Activated CD4-positive, CD25-positive, alpha-beta regulatory T cell (primary cell): ENCODE data around the gene KCNK17.

Experiments
- DNase-seq, 4 experiments: peaks; one replicate each; lab custom pipeline; 2025; lab: John Stamatoyannopoulos, UW

Gene KCNK17, protein sequence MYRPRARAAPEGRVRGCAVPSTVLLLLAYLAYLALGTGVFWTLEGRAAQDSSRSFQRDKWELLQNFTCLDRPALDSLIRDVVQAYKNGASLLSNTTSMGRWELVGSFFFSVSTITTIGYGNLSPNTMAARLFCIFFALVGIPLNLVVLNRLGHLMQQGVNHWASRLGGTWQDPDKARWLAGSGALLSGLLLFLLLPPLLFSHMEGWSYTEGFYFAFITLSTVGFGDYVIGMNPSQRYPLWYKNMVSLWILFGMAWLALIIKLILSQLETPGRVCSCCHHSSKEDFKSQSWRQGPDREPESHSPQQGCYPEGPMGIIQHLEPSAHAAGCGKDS

DNA sequence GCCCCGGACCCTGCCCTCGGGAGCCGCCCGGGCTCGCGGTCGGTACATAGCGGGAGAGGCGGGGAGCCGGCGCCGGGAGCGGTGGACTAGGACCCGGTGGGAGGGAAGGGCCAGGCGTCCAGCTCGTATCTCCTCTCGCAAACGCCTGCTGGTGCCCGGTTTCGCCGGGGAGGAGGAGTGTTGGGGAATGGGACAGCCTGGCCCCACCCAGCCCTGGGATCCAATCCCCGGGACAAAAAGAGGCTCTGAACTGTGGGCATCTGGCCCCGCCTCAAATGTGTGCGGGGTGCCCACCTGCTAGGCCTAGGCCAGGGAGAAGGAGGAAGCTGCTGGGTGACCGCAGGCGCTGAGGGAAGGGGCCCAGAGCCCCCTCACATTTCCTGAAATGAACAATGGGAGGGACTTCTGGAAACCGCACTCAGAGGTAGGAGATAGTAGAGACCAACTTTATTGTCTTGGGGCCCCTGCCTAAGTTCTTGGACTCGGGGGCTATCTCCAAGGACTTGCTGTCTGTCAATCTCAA, at the start of gene KCNK17:
KCNK17 (minus strand) TSS at position 147 of the 523 bp plus-strand sequence; CDS start at position 48, 99 bp downstream.
- DNase-seq: no peak

DNA sequence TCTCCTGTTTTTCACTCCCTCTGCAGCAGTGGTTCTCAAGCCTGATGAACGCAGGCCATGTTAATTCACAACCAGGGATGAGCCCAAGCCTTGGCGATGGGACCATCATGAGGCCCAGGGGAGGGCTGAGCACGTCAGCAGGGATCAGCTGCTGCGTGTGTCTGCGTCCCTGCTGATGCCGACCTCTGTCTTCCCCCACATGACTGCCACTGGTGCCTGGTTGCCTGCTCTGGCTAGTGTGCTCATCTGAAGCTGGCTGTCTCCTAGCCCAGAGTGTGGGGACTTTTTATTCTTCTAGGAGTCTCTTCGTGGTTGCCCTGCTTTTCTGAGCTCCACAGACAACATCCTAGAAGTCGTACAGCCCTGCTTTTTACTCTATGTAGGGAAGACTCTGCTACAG, 49.1 kb upstream of the KCNK17 start:
- DNase-seq: no peak

DNA sequence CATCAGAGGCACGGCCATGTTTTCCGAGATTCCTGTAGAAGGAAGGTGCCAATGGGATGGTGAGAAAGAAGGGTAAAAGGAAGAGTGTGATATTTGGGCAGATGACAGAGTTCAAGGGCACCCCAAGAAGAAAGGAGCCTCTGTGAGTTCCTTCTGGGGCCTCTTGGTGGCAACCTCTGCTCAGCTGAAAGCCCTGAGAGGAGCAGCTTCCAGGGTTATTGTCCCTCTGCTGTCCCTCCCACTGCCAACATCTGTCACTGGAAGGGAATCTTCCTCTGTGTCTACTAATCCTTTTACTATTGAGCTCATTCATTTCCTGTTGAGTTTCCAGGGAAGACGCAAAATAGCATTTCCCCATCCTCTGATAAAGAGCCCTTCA, 48.3 kb upstream of the KCNK17 start:
- DNase-seq: no peak

DNA sequence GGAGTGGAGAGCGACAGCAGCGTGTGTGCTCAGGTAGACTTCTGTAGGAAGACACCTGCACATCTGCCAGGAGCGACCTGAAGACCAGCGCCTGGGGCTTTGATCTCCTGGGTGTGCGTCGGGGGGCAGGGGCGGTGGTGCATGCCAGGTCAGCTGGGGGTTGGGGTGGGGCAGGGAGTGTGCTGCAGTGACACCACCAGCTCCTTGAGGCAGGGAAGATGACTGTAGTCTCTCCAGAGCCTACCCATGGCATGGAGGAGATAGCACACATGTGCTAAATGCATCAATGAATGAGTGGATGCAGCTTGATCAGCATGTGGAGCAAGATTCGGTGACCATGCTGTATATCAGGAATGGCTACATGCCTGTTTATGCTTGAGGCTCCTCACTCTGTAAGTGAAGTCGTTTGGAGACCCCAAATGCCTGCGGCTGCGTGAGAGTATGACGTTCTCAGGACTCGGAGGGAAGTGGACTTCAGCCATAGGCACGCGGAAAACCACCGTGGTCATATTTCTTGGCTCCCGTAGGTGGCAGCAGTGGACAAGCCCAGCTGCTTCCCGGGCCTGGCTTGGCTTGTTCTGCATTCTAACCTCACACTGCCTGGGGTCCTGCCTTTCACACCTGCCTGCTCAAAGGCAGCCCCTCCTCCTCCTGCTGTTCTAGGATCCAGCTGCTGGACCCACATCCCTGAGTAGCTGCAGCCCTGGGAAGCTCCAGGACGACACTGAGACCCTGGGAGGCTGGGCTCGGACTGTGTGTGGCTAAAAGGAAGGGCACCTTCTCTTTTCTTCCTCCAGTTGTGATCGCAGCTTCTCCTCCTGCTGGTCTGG, 47.7 kb upstream of the KCNK17 start:
- DNase-seq: no peak

DNA sequence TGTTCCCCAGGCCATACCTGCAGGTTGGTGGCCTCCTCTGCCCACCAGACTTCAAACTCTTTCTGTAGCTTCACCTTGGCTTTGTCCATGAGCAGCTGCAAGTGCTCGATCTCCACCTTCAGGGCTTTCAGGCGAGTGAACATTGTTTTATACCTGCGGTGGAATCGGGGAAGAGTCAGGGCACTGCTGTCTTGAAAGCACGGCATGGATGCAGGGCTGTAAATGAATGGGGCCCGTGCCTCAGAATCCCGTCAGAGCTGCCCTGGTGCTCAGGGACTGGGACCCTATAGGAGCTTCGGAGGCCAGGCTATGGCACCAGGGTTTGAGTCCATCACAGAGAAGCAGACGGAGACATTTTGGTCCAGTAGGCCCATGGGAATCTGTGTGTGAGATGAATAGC, 46.2 kb upstream of the KCNK17 start:
- no peak for DNase-seq

GRCh38 chr6:39357998-39358686, 43.9 kb upstream of the KCNK17 start:
- no peak for DNase-seq

DNA sequence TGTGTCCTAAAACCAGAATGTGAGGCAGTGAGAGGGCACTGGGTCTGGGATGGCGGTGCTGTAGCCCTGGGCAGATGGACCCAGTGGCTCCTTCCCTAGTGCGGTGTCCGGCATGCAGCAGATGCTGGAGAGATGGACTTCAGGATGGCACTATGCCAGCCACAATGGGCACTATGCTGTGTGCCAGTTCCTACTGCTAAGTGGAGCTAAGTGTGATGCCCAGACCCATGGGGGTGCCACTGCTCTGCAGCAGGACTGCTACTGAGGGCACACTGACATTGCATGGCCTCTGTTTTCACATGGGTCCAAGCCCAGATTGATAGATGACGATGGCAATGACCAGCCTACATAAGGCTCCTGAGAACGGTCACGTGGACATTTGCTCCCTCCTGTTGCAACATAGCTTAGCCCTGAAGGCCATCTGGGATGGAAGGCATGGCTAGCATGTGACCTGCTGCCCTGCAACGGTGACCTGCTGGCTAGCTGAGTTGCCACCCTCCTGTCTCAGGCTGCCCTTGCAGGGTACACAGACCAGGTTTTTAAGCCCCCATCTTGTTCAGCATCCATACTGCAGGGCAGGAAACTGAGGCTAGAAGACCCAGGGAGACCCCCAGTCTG, 39.6 kb upstream of the KCNK17 start:
- no peak for DNase-seq

GRCh38 chr6:39350723-39351505, 36.7 kb upstream of the KCNK17 start:
- no peak for DNase-seq

DNA sequence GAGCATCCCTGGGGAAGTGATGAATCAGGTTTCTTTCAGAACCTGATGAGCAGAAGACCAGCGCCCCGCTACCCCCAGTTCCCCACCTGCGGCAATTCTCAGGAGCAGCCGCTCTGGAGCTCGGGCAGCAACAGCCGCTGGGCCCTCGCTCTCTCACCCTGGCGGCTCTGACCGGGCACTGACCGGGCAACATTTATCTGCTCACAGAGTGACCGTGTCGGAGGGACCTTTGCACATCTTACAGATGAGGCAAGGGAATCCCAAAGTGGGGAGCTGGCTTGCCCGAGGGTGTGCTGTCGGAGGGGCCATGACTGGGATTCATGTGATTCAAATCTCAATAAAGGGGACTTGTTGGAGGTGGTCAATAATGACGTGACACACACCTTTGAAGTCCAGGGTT, 34.5 kb upstream of the KCNK17 start:
- no peak for DNase-seq

DNA sequence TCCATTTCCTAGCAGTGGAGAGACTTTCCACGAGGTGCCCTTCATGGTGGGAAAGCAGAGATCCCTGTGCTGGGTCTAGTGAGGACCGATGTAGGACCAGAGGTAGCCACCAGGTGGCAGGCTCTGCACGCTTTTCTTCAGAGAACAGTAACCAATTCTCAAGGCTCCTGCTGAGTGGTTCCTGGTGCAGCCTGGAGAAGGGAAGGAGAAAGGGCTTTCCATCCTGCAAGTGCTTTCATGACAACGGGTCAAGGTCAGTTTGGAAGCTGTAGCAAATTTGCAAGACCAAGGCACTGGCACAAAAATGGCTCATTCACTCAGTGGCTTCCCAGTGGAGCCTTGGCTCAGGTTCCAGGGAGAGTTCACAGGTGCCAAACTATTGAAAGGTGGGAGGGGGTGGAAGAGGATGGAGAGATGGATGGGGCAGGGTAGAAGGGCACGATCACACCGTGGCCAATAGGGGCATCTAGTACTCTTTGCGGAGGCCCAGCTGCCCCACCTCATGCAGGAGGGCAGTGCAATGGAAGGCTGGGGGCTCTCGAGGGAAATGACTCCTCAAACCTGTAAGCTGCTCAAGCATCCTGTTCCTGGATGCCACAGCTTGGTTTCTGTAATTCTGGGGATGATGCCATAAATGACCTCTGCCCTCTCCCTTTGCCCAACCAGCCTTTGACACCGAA, 33.8 kb upstream of the KCNK17 start:
- peak in 3 of 4 experiments; percentile 14 to 41 (median 21) for DNase-seq

DNA sequence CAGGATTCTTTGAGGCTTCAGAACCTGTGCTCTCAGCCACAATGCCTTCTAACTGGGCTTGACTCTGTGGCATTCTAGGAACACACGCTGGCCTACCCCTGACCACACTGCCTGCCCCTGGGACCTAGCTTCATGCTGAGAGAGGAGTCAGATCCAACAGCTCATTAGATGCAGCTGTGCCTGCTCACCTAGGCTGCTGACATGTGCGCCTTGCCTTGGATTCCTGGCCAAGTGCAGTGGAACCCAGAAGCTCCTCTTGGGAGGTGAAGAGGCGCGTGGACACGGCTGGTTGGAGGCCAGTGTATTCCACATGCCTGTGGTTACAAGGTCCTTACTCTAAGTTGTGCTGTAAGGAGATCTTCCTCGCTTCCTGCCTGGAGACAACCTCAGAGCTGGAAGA, 33.0 kb upstream of the KCNK17 start:
- no peak for DNase-seq

DNA sequence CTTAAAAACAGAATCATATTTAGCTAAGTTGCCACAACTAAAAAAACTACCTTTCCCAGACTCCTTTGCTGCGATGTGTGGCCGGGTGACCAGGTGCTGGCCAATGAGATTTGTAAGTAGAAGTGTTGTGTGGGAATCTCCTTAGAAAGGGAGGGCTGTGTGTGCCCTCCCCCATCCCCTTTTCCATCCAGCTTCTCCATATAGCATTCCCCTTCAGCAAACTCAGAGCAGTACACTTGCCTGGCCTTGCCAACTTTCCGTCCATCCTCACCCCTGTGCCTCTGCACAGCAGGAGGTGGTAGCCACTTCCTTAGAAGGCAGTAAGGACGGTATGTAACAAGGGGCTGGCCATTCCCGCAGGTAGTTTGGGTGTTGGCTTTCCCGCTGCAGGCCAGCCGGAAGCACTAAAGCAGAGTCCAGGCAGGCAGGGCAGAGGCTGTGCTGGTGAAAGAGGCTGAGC, 30.6 kb upstream of the KCNK17 start:
- DNase-seq: no peak

- no peak for DNase-seq
Observed at GRCh38 chr6:39343396-39343870, 29.2 kb upstream of the KCNK17 start.

- DNase-seq: no peak
Observed at GRCh38 chr6:39342692-39343395, 28.6 kb upstream of the KCNK17 start.

- no peak for DNase-seq
Observed at GRCh38 chr6:39341937-39342336, 27.7 kb upstream of the KCNK17 start.

DNA sequence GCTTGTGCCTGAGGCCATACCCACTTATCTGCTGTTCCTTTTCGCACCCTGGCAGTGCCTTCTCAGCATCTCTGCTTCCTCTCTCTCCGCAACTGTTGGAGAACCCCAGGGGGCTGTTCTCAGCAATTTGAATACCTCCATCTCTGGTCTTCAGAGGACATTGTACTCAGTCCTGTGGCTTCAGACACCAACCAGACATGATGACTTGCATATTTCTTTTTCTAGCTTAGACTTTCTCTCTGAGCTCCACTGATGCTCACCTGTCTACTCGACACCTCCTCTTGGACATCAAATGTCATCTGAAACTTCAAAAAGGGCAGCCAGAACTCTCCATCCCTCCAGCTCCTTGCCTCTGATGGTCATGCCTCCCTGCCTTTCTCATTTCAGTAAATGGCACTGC, 27.1 kb upstream of the KCNK17 start:
- DNase-seq: no peak

DNA sequence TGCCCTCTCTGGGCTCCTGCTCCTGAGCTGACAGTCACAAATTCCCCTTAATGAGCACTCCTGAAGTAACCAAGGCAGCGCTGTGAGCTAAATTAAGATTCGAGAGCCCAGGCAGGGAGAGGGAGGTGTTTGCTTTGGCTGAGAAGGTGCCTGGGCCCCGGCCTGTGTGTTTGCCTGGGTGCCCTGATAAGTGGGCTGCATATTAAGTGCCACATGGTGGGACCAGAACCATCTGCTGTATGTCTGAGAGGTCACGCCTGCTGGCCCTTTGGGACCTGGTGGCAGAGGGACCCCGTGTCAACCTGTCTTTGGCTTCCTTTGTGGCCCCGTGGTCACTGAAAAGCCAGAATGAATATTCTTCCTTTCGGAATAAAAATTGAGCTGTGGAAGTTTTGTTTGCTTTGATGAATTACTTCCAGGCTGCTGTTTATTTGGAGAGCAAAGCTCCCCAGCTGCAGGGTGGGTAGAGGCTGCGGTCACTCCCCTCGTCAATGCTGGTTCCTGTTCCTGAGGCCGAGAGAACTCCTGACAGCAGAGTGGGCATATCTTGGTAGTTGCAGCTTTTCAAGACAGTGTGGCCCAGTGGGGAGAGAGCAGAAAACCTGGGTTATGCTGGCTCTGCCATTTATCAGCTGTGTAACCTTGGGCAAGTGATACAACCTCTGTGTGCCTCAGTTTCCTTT, 25.8 kb upstream of the KCNK17 start:
- DNase-seq: no peak

- no peak for DNase-seq
Observed at GRCh38 chr6:39339096-39339867, 25.1 kb upstream of the KCNK17 start.
